Kidney glomerular epithelial cell (primary cell): Measurements from ENCODE around the gene NLRP6.

Source experiments
- DNase-seq: peaks from one replicate; lab custom pipeline; 2025; lab: John Stamatoyannopoulos, UW

NLRP6 gene

DNA sequence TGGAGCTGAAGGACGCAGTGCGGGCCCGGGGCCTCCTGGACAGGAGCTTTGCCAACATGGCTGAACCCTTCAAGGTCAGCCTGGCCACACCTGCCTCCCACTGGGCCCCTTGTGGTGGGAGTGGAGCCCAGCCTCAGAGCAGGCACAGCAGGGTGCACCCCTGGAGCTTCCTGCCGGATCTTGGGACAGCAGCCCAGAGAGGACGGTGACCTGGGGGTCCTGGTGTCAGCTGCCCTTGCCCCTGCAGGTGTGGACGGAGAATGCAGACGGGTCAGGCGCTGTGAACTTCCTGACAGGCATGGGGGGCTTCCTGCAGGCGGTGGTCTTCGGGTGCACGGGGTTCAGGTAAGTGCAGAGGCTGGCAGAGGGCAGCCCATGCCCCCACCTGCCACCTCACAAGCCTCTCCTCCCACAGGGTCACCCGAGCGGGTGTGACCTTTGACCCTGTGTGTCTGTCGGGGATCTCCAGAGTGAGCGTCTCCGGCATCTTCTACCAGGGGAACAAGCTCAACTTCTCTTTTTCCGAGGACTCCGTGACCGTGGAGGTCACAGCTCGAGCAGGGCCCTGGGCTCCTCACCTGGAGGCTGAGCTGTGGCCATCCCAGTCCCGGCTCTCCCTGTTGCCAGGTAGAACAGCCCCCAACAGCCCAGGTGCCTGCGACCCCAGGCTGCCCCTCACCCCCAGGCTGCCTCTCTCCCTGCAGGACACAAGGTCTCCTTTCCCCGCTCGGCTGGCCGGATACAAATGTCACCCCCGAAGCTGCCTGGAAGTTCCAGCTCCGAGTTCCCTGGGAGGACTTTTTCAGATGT, 15.8 kb downstream of the NLRP6 start:
- DNase-seq: no peak

DNA sequence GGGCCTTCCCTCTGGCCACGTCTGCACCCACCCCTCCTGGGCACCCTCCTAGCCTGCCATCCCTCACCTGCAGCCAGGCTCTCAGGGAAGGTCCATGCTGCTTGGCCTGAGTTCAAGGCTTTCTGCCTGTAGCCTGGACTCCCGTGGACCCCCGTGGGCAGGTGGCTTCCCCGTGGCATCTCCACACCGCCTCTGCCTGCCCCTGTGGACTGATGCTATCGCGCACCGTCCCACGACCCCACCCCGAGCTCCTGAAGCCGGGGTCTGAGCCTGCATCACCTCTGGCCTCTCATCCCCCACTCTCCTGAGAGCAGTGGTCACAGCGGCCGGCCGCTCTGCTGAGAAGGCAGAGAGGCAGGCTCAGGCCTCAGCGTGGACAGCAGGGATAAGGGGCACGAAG, 16.6 kb downstream of the NLRP6 start:
- no peak for DNase-seq

DNA sequence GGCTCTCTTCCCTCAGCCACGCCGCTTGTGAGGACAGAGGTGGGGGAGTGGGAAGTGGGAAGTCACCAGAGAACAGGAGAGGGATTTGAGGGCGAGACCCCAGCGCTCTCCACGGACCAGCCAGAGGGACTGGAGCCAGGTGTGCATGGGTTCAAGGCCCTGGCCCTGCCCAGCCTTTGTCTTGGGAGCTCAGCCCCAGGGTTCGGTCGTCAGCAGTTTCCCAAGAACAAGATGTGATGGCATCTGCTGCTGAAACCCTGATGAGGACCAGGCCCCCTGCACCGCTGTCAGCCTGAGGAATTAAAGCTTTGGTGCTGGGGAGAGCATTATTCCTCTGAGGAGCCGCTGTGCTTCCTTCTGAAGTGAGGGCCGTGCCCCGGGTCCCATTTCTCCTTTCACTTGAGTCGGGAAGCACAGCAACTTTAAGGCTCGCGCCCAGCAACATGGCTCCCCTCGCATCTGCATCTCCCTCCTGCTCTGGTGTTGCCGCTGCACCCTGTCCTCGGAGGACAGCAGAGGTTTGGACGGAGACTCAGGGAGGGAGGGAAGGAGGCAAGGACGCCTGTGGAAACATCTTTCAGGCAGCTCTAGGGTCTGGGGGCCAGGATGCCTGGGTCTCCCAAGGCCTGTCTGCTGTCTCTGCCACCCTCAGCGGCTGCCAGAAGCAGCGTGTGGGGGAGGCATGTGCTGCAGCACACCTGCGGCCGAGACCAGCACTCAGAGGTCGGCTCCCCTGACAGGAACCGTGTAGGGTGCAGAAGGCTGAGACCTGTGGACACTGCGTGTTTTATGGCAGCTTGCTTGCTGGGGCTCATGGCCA, 17.4 kb downstream of the NLRP6 start:
- no peak for DNase-seq

DNA sequence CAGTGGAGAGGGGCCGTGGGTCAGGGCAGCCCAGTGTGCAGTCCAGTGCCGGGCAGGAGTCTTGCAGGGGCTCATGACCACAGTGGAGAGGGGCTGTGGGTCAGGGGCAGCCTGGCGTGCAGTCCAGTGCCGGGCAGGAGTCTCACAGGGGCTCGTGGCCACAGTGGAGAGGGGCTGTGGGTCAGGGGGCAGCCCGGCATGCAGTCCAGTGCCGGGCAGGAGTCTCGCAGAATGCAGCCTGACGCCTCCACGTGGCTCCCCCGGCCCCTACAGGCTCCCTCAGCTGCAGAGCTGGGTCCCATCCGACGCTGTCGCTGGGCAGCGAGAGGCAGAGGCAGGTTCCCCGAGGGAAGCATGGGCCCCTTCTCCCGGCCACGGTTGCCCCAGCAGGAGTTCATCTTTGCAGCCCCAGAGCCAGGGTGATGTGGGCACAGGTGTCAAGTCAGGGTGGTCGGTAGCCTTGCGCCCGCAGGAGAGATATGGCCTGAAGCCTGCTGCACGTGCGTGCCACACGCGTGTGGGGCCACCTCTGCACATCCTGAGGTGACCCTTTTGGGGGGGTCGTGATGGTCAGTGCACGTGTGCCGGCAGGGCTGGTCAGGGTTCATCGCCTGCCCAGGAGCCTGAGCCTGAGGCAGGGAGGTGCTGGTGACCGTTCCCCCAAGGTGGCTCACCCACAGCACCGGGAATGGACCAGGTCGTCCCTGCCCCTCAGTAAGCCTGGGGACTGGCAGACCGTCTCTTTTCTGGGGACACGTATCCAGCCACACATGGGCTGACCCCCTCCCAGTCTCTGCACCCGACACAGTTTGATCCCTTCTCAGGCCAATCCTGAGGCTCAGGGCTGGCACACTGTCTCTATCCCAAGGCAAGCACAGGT, 18.2 kb downstream of the NLRP6 start:
- no peak for DNase-seq

DNA sequence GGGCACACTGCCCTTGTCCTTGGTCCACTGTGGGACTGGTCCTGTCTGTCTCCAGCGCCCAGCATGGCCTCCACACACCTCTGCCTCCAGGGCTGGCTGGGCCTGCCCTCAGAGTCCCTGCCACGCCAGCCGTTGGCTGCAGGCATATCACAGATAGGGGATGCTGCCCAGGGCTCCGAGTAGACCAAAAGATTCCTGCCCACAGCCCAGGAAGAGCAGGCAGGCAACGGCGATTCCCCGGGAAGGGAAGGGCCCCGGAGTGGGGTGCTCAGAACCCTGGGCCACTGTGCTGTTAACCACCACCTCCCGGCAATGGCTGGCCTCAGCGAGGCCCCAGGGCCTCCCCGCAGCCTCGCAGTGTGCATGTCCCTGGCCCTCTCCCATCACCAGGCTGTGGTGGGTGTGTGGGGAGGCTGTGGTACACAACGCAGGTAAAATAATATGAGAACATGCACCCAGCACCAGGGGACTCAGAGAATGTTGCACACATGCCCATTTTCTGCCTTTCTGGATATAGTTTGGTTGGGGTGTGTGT, 18.9 kb downstream of the NLRP6 start:
- DNase-seq: no peak

DNA sequence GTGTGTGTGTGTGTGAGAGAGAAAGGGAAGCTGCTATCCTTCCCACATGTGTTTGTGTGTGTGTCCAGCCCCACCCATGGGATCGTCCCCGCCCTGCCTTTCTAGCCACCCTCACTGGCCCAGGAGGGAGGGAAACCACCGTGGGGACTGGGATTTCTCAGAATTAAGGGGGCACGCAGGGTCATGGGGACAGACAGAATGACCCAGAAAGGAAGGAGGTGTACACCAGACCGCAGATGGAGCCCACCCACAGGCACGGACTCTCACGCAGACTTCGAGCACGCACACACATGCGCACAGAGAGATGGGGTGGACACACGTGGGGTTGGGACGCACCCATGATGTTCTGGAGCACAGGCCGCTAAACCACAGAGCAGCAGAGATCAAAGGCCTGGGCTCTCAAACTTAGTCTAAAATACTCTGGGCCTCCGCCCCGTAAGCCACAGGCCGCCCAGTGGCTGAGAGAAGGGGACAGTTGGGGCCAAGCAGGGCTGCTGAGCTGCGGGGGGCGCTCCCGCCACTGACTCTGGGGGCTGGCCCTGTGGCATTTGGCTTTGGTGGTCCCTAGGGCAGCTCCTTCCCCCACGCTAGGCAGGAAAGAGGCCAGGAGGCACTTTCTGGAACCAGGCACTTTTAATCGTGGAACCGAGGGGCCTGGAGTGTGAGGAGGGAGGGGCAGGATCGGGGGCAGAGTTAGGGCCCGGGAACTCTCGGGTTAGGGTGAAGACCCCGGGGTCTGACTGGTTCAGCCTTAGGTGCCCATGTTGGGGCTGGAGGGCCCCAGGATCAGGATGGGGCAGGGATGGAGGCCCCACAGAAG, 19.6 kb downstream of the NLRP6 start:
- DNase-seq: no peak

DNA sequence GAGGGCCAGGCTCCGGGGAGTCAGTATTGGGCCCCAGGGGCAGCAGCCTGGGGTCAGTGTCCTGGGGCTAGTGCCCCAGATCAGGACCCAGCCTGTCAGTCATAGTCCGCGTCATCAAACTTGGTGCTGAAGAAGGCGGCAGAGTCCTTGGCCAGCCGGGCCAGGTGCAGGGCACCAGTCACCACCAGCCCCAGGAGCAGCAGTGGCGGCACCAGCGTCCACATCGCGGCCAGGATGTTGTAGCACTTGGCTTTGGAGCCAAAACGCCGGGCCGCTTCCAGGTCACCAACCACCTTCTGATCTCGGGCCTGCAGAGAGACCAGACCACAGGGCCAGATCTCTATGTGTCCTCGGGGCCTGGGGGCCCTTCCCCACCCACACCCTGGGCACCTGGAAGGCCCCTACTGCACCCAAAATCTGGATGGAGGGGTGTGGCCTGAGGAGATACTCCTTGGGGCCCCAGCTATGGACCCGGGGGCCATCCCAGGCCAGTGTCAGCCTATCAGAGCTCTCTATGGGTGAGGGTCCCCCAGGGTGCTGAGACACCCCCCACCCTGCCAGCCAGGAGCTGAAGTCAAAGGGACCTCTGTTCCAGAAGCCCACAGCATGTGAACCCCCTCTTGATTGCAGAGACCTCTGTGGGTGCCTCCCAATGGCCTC, 20.3 kb downstream of the NLRP6 start:
- no peak for DNase-seq

DNA sequence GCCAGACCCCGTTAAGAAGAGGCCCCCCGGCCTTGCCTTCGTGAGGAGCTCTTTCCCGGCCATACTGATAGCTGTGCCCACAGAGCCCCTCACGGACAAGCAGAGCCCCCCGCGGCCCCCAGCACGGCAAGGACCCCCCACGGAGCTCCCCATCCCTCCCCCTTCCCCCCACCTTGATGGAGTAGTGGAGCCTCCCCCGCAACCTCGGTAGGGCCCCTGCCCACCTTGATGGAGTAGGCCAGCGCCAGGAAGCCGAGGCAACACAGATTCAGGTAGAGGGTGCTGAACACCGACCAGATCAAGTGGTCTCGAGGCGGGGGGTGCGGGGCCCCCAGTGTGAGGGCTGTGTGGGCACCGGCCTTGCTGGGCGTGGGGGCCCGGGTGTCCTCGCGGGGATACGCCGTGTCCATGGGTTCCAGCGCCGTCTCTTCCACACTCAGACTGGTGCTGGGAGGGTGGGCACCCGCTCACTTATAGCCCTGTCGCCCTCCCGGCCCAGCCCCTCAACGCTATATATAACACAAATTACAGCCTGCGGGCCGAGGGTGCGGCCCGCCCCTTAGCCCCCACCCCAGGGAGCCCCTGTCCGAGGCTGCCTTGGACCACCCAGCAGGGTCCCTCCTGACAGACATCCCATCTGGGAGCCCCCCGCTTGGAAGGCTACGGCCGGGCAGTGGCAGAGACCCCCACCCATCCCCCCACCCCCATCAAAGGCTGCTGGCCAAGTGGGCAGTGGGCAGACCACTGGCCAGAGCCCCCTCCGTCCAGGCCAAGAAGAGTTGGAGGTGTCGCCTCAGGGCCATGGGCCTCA, 21.1 kb downstream of the NLRP6 start, which contains the start of gene IFITM5:
TSS of gene IFITM5 (minus strand) at position 446 of the 811 bp plus-strand sequence. CDS start at position 410, 36 bp downstream.
- no peak for DNase-seq

DNA sequence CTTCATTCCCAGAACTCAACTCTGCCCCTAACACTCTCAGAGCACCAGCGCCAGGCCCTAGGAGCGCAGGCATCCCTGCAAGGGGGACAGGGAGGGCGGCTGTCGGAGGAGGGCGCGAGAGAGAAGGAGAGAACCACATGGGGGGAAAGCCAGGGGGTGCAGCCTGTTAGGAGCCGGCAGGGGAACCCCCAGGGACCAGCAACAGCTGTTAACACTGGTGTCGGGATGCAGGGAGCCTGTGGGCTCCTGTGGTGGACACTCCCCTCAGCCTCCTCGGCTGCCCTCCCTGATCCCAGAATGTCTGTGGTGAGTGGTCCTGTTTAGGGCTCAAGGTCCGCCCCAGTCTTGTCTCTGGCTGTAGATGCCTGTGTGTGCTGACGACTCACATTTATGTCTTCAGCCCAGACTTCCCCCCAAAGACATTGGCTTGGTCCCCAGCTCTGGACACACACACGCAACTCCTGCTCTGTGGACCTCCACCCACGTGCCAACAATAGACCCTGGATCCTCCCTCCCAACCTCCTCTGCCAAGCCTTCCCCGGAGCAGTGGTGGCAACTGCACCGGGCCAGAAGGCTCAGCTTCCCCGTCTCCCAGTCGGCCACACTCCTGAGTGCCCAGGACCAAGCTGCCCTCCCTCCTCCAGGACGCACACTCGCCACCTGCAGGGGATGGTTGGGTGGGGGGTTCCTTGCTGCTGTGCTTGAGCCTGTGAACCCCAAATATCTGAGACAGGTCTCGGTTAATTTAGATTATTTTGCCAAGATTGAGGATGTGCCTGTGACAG, 21.9 kb downstream of the NLRP6 start:
- DNase-seq: no peak

DNA sequence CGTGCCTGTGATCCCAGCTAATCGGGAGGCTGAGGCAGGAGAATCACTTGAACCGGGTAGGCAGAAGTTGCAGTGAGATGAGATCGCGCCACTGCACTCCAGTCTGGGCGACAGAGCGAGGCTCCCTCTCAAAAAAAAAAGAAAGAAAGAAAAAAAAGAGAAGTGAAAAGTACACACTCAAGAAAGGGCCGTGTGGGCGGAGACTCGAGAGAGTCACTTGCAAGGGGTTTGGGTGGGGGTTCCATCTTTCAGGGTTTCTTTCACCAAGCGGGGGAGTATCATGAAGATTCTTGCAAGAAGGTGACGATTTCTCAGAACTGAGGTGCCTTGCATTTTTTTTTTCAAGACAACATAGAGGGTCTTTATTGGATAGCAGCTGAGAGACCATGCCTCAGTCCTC, 25.2 kb downstream of the NLRP6 start:
- DNase-seq: no peak

DNA sequence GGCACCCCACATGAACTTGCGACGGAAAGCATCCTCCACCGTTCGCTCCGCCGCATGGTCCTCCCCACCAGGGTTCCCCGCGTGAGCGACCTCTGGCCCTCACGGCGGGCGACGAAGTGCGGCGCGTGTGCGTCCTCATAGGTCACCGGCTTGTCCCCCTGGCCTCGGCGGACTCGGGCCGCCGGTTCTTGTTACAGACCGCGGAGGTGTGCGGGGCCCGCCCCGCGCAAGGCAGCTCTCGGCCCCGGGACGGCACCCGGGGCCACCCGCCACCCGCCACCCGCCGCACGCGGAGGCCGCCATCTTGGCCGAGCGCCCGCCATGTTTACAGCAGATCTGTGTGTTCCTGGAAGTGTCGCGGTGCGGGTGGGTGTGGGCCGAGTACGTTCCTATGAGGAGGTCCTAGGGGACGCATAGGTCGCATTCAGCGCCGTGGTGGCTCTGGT, 25.9 kb downstream of the NLRP6 start:
- DNase-seq: no peak

DNA sequence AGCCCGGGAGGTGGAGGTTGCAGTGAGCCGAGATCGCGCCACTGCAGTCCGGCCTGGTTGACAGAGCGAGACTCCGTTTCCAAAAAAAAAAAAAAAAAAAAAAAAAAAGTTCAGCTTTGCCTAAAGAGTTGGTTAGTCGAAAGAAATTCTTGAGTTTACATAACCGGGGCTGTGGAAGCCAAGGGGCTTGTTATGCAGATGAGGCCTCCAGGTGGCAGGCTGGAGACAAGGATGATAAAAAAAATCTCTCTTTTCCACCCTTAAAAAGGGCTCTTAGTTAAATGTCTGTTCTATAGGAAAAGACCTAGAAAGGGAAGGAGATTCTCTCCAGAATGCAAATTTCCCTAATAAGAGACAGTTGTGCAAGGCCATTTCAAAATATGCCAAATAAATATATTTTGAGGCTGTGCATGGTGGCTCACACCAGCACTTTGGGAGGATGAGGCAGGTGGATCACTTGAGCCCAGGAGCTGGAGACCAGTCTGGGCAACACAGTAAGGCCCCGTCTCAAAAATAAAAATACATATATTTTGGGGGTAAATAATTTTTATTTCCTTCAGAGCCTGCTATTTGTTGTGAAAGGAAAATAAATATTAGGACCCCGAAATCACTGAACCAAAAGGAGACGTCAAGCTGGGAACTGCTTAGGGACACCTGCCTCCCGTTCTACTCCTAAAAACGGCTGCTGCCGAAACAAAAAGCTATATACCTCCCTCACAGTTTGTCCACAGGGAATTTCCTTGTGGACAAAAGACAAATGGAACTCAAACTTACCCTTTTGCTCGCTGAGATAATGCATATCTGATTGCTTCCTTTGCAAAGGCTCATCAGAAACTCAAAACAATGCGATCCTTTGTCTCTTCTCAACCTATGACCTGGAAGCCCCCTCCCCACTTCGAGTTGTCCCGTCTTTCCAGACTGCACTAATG, 27.0 kb downstream of the NLRP6 start:
- peak; percentile 30 for DNase-seq

DNA sequence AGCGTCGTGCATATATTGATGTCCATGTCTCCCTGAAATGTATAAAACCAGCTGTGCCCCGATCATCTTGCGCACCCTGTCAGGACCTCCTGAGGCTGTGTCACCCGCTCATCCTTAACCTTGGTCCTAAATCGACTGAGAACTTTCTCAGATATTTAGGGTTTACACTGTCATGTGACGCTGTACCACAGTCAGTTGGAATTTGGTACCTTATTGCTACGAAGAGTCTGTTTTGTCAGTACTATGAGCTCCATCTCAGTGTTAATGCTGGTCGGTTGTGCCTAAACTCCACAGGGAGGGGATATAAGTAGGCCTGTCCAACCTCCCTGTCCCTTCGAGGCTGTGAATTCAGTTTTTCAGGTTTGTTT, 27.6 kb downstream of the NLRP6 start:
- DNase-seq: no peak

DNA sequence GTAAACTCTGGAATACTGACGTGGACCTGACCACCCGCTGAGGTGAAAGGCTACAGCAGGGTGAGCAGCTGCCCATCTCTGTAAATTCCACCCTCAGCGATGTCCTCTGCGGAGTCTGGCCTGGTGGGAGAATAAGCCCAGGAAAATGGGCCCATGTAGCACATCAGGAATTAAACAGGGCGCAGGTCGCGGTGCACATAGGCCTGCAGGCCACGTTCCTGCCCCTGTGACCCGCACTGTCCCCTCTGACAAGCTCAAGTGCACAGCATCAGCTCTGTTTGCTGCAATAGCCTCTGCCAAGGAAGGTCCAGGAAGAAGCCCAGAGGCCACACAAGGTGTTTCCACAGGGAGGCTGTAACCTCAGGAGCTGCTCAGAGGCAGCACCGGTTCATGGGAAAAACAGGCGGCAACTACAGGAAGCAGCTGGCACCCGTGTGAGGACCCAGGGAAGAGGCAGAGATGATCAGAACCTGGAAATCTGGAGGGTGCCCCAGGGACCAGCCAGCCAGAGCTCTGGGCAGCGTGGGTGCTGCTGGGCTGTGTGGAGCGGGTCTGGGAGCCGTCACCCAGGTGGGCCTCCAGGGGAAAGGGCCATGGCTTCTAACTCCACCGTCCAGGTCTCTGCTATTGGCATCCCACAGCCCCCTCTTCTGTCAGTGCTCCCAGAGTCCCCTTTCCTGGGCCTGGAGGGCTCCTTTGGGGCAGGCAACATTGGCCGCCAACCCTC, 28.6 kb downstream of the NLRP6 start:
- no peak for DNase-seq

DNA sequence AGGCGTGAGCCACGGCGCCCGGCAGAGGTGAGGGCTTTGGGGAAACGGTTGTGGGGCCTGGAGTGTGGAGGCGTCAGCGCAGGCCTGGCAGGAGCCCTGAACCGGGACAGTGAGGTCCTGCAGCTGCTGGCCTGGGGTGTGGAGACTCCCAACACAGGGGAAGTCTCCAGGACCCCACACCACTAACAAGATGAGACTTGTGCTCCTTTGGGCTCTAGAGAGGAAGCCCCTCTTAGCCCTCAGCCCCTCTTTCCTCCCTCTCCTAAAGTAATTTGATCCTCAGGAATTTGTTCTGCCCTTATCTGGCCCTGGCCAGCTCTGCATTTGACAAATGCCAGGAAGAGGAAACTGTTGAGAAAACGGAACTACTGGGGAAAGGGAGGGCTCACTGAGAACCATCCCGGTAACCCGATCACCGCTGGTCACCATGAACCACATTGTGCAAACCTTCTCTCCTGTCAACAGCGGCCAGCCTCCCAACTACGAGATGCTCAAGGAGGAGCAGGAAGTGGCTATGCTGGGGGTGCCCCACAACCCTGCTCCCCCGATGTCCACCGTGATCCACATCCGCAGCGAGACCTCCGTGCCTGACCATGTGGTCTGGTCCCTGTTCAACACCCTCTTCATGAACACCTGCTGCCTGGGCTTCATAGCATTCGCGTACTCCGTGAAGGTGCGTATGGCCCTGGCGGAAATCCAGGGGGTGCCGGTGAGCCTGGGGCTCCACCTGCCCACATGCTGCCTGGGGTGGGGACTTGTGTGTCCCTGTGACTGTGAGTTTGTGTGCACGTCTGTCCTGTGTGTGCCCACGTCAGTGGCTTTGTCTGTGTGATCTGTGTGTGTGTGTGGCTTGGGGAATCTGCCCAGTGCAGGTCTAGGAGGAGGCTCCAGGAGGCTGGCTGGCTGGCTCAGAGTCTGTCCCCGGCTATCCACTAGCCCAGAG, 29.8 kb downstream of the NLRP6 start, which contains the start of gene IFITM2:
TSS of gene IFITM2 (plus strand) at position 51 of the 943 bp plus-strand sequence. CDS start at position 428, 377 bp downstream.
- DNase-seq: peak; percentile 45
